SH-SY5Y (cell line): ENCODE measurements around the gene CNNM3.

Source experiments
- GATA2 ChIP-seq: IDR thresholded peaks from 2 replicates; pipeline ENCODE4 v1.6.1; 2011; ENCODE audit warnings: mild to moderate bottlenecking, low read depth, low read length
- GATA3 ChIP-seq: IDR thresholded peaks from 2 replicates; pipeline ENCODE4 v1.6.1; 2011; ENCODE audit warnings: low read depth, mild to moderate bottlenecking, low read length, moderate library complexity

The CNNM3 gene

DNA sequence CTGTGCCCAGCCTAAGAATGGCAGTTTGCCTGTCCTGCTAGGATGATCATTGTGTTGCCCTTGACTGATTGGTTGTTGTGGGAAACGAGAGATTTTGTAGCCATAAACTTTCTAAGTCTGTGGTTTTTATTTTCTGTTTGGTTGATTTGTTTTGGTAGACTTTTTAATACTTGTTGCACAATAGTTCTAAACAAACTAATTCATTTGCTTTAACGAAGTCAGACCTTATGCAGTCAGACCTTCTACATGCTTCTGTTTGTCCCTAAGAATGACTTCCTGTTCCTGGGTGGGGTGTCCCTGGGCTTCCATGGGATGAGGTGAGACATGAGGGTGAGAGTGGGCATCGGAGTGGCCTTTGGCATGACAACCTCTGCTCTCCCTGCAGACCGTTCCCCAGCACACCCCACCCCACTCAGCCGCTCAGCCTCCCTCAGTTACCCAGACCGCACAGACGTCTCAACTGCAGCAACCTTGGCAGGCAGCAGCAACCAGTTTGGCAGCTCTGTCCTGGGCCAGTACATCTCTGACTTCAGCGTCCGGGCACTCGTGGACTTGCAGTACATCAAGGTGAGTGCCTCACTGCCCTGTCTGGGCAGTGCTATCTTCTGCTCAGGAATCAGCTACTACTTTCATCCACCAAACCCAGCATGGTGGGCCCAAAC, 7.8 kb upstream of the CNNM3 start:
- TF ChIP-seq GATA3, result no peak
- TF ChIP-seq GATA2, result no peak

- TF ChIP-seq GATA2, result no peak
- TF ChIP-seq GATA3, result no peak
Measured at GRCh38 chr2:96809216-96809882, 6.7 kb upstream of the CNNM3 start.

DNA sequence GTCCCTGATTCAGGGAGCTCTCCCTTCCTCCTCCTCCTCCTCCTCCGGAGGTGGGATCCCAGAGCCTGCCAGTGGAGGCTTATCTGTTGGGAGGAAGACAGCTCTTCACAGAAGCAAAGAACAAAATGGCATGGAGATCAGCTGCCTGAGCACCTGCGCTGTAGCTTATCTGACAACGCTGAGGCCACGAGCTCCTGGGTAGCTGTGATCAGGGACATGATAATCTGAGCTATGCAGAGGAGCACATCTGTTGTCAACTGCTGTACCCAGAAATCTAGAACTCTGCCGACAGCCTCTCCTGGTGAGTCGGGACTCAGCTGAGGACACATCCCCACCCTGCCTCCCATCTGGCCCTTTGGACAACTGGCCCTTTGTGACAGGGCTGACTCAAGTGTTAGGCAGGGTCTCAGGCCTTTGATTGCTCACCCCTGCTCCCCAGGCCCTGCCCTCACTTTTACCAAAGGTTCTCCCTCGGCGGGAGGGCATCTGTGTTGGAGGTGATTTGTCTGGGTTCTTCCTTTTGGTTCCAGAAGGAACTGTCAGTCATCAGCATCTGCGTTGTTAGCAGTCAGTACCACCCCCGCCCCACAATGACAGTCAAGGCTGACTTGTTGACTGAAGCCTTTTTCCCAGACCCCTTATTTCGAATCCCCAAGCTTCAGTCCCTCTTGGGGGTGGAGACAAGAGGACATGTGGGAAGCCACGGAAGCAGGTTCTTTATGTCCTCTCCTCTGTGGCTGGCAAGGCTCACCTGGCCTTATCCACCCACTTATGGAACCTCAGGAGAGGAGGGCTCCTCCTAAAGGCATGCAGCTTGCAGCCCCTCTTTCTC, 5.9 kb upstream of the CNNM3 start:
- TF ChIP-seq GATA3, result no peak
- peak; percentile 46; the same call in 1 of the 2 replicates for TF ChIP-seq GATA2

- TF ChIP-seq GATA3 (no peak), GATA2 (no peak)
Measured at GRCh38 chr2:96810783-96811192, 5.3 kb upstream of the CNNM3 start.

DNA sequence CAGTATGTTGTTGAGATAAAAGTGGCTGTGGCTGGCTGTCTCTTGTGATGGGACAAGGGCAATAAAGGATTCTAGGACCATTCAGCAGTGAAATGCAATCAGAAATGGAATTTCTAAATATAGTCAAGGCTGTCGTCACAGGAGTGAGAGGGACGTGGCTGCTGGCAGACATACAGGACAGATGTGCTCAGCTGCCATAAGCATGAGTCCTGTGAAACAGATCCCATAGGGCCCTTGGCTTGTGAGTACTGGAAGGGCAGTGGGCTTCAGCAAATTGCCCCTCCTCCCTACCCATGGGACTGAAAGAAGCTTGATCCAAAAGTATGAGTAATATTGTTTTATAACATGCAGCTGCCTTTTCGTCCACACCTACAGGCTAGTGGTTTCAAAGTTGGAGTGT, 4.2 kb upstream of the CNNM3 start:
- no peak for TF ChIP-seq GATA2

GRCh38 chr2:96813656-96814055, 2.4 kb upstream of the CNNM3 start:
- no peak for TF ChIP-seq GATA2
- no peak for TF ChIP-seq GATA3

GRCh38 chr2:96815326-96816126, 542 bp upstream of the CNNM3 start:
- TF ChIP-seq GATA2 (no peak), GATA3 (no peak)

DNA sequence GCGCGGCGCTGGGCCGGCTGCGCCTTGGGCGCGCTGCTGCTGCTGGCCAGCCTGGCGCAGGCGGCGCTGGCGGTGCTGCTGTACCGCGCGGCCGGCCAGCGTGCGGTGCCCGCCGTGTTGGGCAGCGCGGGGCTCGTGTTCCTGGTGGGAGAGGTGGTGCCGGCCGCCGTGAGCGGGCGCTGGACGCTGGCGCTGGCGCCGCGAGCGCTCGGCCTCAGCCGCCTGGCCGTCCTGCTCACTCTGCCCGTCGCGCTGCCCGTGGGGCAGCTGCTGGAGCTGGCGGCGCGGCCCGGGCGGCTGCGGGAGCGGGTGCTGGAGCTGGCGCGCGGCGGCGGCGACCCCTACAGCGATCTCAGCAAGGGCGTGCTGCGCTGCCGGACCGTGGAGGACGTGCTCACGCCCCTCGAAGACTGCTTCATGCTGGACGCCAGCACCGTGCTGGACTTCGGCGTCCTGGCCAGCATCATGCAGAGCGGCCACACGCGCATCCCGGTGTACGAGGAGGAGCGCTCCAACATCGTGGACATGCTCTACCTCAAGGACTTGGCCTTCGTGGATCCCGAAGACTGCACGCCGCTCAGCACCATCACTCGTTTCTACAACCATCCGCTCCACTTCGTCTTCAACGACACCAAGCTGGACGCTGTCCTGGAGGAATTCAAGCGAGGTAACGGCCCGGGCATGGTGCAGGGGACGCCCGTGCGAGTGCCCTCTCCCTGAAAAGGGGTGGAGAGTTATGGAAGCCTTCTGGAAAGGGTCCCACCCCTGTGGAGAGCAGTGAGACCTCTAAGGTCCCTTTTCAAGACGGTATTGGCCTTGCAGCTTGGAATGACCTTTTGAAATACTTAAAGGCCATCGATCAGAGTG, 1.0 kb downstream of the CNNM3 start:
- TF ChIP-seq GATA3 (no peak), GATA2 (no peak)

DNA sequence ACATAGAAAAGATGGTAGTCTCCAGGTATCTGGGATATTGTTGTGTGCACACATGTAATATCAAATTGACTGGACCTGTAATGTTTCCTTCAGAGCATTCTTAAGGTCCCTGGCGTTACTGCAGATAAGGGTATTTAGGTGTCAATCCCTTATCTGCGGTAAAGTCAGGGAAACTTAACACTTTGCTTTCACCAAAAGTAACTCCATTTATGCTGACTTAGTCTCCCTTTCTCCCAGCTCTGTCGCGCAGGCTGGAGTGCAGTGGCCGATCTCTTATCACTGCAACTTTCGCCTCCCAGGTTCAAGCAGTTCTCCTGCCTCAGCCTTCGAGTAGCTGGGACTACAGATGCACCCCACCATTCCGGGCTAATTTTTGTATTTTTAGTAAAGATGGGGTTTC, 1.8 kb downstream of the CNNM3 start:
- TF ChIP-seq GATA3 (no peak), GATA2 (no peak)

DNA sequence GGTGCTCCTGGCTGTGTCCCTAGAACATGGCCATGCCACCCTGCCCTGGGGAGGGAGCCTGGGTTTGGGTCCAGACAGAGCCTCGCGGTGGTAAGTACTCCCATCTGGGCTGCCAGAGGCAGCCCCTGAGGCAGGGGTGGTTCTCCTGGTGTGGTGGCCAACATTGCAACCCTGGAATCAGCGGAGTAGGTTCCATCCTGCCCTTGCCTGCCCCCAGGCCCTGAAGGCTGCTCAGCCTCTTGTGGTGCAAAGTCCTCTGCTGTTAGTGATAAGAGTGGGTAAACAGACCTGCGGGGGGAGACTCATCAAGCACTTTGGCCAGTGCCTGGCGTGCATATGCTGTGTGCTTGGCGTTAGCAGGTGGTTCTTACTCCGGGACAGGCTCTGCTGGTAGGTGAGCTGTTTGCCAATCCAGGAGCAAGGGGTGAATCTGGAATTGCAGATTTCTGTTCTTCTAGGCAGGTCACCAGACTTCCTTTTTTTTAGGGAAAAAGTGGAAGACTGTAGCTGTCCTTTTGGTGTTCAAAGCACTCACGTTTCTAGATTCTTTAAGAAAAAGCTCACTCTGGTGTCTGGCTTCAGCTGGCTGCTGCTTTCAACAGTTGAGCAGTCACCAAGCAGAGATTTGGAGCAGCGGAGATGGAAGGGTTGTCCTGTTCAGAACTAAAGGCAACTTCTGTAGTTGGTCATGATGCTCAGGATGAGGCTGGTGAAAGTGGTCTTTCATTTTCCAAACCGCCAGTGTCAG, 3.2 kb downstream of the CNNM3 start:
- 0 out of 2 replicates have a peak, but pooled peaks have one; percentile 21 for TF ChIP-seq GATA2
- TF ChIP-seq GATA3, result no peak

- no peak for TF ChIP-seq GATA3
- TF ChIP-seq GATA2, result no peak
Measured at GRCh38 chr2:96819876-96820511, 3.9 kb downstream of the CNNM3 start.

GRCh38 chr2:96821113-96821675, 5.1 kb downstream of the CNNM3 start:
- TF ChIP-seq GATA2 (no peak), GATA3 (no peak)
